Muscle of leg (tissue), 11 donors: Measurements from ENCODE around the gene CRABP2. TPM values are rescaled to one million over a fixed set of nuclear protein-coding genes. Genes with fewer than 3 reads are reported as not detected.

Source experiments
- DNase-seq: peaks from one replicate; pipeline ENCODE4 v3.0.0; 2013
- H3K27ac ChIP-seq: one replicate; pipeline ENCODE4 v1.5.1; 2013; ENCODE audit warnings: mild to moderate bottlenecking, low read length, control low read depth
- H3K27me3 ChIP-seq: one replicate; pipeline ENCODE4 v1.6.1; 2013; ENCODE audit warnings: low read length; ENCODE audit not compliant: control insufficient read depth, insufficient read depth
- H3K36me3 ChIP-seq: one replicate; pipeline ENCODE4 v1.6.1; 2013; ENCODE audit warnings: low read length; ENCODE audit not compliant: control insufficient read depth, insufficient read depth
- H3K4me1 ChIP-seq: one replicate; pipeline ENCODE4 v1.6.1; 2013; ENCODE audit warnings: low read length; ENCODE audit not compliant: control insufficient read depth, insufficient read depth
- H3K4me3 ChIP-seq: one replicate; pipeline ENCODE4 v1.5.1; 2013; ENCODE audit warnings: low read length, control low read depth
- H3K9me3 ChIP-seq: replicated peaks from 2 replicates; pipeline ENCODE4 v1.6.1; 2013; ENCODE audit warnings: low read depth, low read length; ENCODE audit not compliant: control insufficient read depth
- WGBS: methylation state at CpG from one replicate; pipeline ENCODE4 v1.1.5; 2013; ENCODE audit warnings: missing lambda C conversion rate; ENCODE audit not compliant: insufficient coverage; 5-methylcytosine and 5-hydroxymethylcytosine counted together
- polyA plus RNA-seq, 8 donors: library from polyadenylated mRNA; unstranded; fragments of 120-200 nt; gene quantifications; one replicate each; pipeline versions ENCODE4 v1.2.1 to v1.2.3, GENCODE V29; 2013; ENCODE audit warnings: inconsistent platforms in 1 of 8, low replicate concordance in 1 of 8; ENCODE audit not compliant: insufficient read length in 8 of 8, insufficient read depth in 1 of 8
- total RNA-seq: library from RNA; stranded (reverse); fragments of 120-200 nt; gene quantifications from one replicate; pipeline ENCODE4 v1.2.4, GENCODE V29; 2013

Gene CRABP2
- total and polyA plus RNA-seq, 9 donors: 209 to 376 (median 268) TPM

- no peaks in the 10 kb centered on the region for H3K27me3 ChIP-seq
- under 1% methylated on average over 30 of the region's 57 CpGs for WGBS
- peak within 1 kb of the TSS; percentile 92 for H3K4me3 ChIP-seq
- H3K36me3 ChIP-seq: peaks cover 34% of the 10 kb centered on the region
- no peaks in the 10 kb centered on the region for H3K9me3 ChIP-seq
- peak; percentile 99 for DNase-seq
- peak within 1 kb of the TSS; percentile 99 for H3K27ac ChIP-seq
- H3K4me1 ChIP-seq: peaks cover 37% of the 10 kb centered on the region
Measured at GRCh38 chr1:156728599-156729462, 23.4 kb upstream of the CRABP2 start, which contains the start of gene ISG20L2. TSS of gene ISG20L2 (minus strand) at chr1:156728766. CDS start at chr1:156727652, 1,114 bp downstream.

GRCh38 chr1:156727926-156728598 lies 22.7 kb upstream of the CRABP2 start, which contains the start of gene METTL25B:
TSS of gene METTL25B (plus strand) at chr1:156728469. CDS start at chr1:156729105, 636 bp downstream.
- Histone ChIP-seq H3K27me3 (no peaks in the 10 kb centered on the region), H3K36me3 (peaks cover 35% of the 10 kb centered on the region), H3K4me1 (peaks cover 37% of the 10 kb centered on the region), H3K27ac (peak within 1 kb of the TSS; percentile 99), H3K9me3 (no peaks in the 10 kb centered on the region), H3K4me3 (peak within 1 kb of the TSS; percentile 92)
- DNase-seq: peak; percentile 91
- 0% methylated on average over 30 of the region's 46 CpGs for WGBS

- H3K36me3 ChIP-seq: peaks cover 35% of the 10 kb centered on the region
- no peaks in the 10 kb centered on the region for H3K27me3 ChIP-seq
- H3K9me3 ChIP-seq: no peaks in the 10 kb centered on the region
- 44% methylated on average over 6 of the region's 7 CpGs for WGBS
- no peak for DNase-seq
- peak overlapping the region; percentile 99 for H3K27ac ChIP-seq
- peak overlapping the region; percentile 92 for H3K4me3 ChIP-seq
- H3K4me1 ChIP-seq: peaks cover 37% of the 10 kb centered on the region
Measured at GRCh38 chr1:156727492-156727891, 22.1 kb upstream of the CRABP2 start.

- H3K9me3 ChIP-seq: no peaks in the 10 kb centered on the region
- H3K4me3 ChIP-seq: no peak overlapping the region
- H3K27ac ChIP-seq: no peak overlapping the region
- WGBS: 28% methylated on average over 9 of the region's 15 CpGs
- H3K36me3 ChIP-seq: peaks cover 36% of the 10 kb centered on the region
- H3K4me1 ChIP-seq: peaks cover 37% of the 10 kb centered on the region
- peak; percentile 74 for DNase-seq
- H3K27me3 ChIP-seq: no peaks in the 10 kb centered on the region
Measured at GRCh38 chr1:156726549-156727226, 21.3 kb upstream of the CRABP2 start.

GRCh38 chr1:156725683-156726280 lies 20.4 kb upstream of the CRABP2 start:
- peak overlapping the region; percentile 18 for H3K4me3 ChIP-seq

GRCh38 chr1:156721535-156721934 lies 16.2 kb upstream of the CRABP2 start:
- DNase-seq: no peak
- Histone ChIP-seq H3K9me3 (no peaks in the 10 kb centered on the region), H3K27ac (no peak overlapping the region), H3K27me3 (no peaks in the 10 kb centered on the region), H3K36me3 (peaks cover 43% of the 10 kb centered on the region), H3K4me3 (no peak overlapping the region), H3K4me1 (peaks cover 15% of the 10 kb centered on the region)
- 77% methylated on average over 2 of the region's 4 CpGs for WGBS

More at GRCh38 chr1:156725683-156726280, 20.4 kb upstream of the CRABP2 start:
- no peaks in the 10 kb centered on the region for H3K27me3 ChIP-seq
- peak overlapping the region; percentile 9 for H3K27ac ChIP-seq
- peaks cover 37% of the 10 kb centered on the region for H3K4me1 ChIP-seq
- DNase-seq: peak; percentile 95
- WGBS: 9% methylated on average over 18 of the region's 18 CpGs
- peaks cover 45% of the 10 kb centered on the region for H3K36me3 ChIP-seq
- H3K9me3 ChIP-seq: no peaks in the 10 kb centered on the region

GRCh38 chr1:156721131-156721530 lies 15.7 kb upstream of the CRABP2 start:
- no peaks in the 10 kb centered on the region for H3K9me3 ChIP-seq
- DNase-seq: no peak
- no peak overlapping the region for H3K4me3 ChIP-seq
- H3K4me1 ChIP-seq: peaks cover 12% of the 10 kb centered on the region
- WGBS: 69% methylated on average over 2 of the region's 2 CpGs
- no peaks in the 10 kb centered on the region for H3K27me3 ChIP-seq
- H3K36me3 ChIP-seq: peaks cover 43% of the 10 kb centered on the region
- H3K27ac ChIP-seq: no peak overlapping the region

- Histone ChIP-seq H3K4me3 (no peak overlapping the region), H3K27me3 (no peaks in the 10 kb centered on the region), H3K27ac (no peak overlapping the region), H3K4me1 (peaks cover 4% of the 10 kb centered on the region), H3K36me3 (peaks cover 18% of the 10 kb centered on the region), H3K9me3 (no peaks in the 10 kb centered on the region)
- 71% methylated on average over 1 of the region's 4 CpGs for whole genome bisulfite sequencing
- no peak for DNase-seq
Measured at GRCh38 chr1:156717351-156717750, 12.0 kb upstream of the CRABP2 start.

GRCh38 chr1:156714830-156715229 lies 9.4 kb upstream of the CRABP2 start:
- WGBS: 59% methylated on average over 3 of the region's 3 CpGs
- no peaks in the 10 kb centered on the region for H3K9me3 ChIP-seq

More at GRCh38 chr1:156714830-156715229, 9.4 kb upstream of the CRABP2 start:
- H3K36me3 ChIP-seq: peaks cover 3% of the 10 kb centered on the region
- no peak overlapping the region for H3K27ac ChIP-seq
- DNase-seq: no peak
- no peaks in the 10 kb centered on the region for H3K27me3 ChIP-seq
- no peak overlapping the region for H3K4me3 ChIP-seq
- H3K4me1 ChIP-seq: peaks cover 28% of the 10 kb centered on the region
